ENCODE measurements around the gene ANOS1. TPM values are rescaled to one million over a fixed set of nuclear protein-coding genes. Genes with fewer than 3 reads are reported as not detected.

The ANOS1 gene
- total and polyA plus RNA-seq, 4 donors: 2.3 to 12.1 (median 3.7) TPM

Other genes with a start within 250 kb of the ANOS1 start
- not detected for gene FAM9A, start 69.2 kb upstream of the ANOS1 start, total RNA-seq
- not detected for gene FAM9A, start 69.2 kb upstream of the ANOS1 start, polyA plus RNA-seq